ENCODE measurements around the gene HOXB7. TPM values are rescaled to one million over a fixed set of nuclear protein-coding genes. Genes with fewer than 3 reads are reported as not detected.

The HOXB7 gene
- total RNA-seq, 1 experiment from 2014 or later = not detected

DNA sequence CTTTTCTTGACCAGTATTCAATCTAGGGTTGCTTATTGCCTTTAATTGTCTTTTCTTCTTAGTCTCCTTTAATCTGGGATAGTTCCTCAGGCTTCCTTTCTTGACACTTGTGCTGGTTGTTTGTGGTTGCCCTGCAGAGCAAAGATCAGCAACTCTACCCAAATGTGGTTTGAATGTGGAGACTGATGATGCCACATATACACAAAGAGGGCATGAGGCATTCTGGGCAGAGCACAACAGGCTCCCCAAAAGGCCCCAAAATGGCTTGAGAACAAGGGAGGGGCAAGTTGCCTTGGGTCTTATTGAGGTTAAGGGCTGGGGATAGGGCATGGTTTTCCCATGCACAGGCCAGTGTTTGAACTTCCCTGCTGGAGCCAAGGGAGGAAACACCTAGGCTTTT lies 45.1 kb upstream of the HOXB7 start:
- Histone ChIP-seq H2BK5ac (ENCODE audit: insufficient read length, low read length) (no peak overlapping the region), H2BK120ac (ENCODE audit: low read depth, low read length, poor library complexity, severe bottlenecking) (no peak overlapping the region), H2AFZ (ENCODE audit: low read length) (no peak overlapping the region), H3K14ac (ENCODE audit: insufficient read depth, low read length) (no peak overlapping the region), H3K27me3 (ENCODE audit: insufficient read depth, low read length) (no peaks in the 10 kb centered on the region; the same call in 1 of the 2 replicates), H3K18ac (ENCODE audit: insufficient read length, low read depth, low read length) (no peak overlapping the region), H3K9me3 (ENCODE audit: control insufficient read depth, low read depth, low read length) (no peaks in the 10 kb centered on the region), H3K4me1 (ENCODE audit: insufficient read depth, low read length) (no peaks in the 10 kb centered on the region), H4K91ac (ENCODE audit: insufficient read length, low read depth, low read length) (no peak overlapping the region), H4K5ac (ENCODE audit: insufficient read length, low read depth, low read length) (no peak overlapping the region), H3K79me1 (ENCODE audit: insufficient read depth, low read depth, low read length, poor library complexity, severe bottlenecking) (no peaks in the 10 kb centered on the region), H3K4ac (ENCODE audit: low read depth, low read length) (no peak overlapping the region), H4K8ac (replicated peaks; ENCODE audit: insufficient read length, low read depth, low read length) (no peak overlapping the region), H3K27ac (ENCODE audit: insufficient read length, low read depth, low read length) (no peak overlapping the region), H2BK20ac (ENCODE audit: low read depth, low read length, poor library complexity, severe bottlenecking) (no peak overlapping the region), H2BK12ac (ENCODE audit: insufficient read length, low read depth, low read length) (no peak overlapping the region), H3K23ac (ENCODE audit: insufficient read length, low read depth, low read length) (no peak overlapping the region), H3T11ph (ENCODE audit: low read length) (no peak overlapping the region), H3K79me2 (ENCODE audit: insufficient read depth, low read length) (no peaks in the 10 kb centered on the region), H2AK5ac (ENCODE audit: insufficient read length, low read length) (no peak overlapping the region), H3K4me2 (ENCODE audit: insufficient read depth, insufficient read length, low read length) (no peak overlapping the region), H3K23me2 (ENCODE audit: insufficient read length, low read depth, low read length, poor library complexity, severe bottlenecking) (no peaks in the 10 kb centered on the region), H2BK15ac (ENCODE audit: low read depth, low read length) (no peak overlapping the region), H3K56ac (ENCODE audit: insufficient read length, low read depth, low read length) (no peak overlapping the region), H3K9ac (ENCODE audit: extremely low read depth, insufficient read length, low read length) (no peak overlapping the region), H4K20me1 (ENCODE audit: control insufficient read depth, insufficient read depth, insufficient read length) (no peaks in the 10 kb centered on the region)
- DNase-seq = no peak
- H3K4me1 Mint-ChIP-seq = no peaks in the 10 kb centered on the region
- no peaks in the 10 kb centered on the region for H3K36me3 Mint-ChIP-seq (ENCODE audit: insufficient read depth in 1 of 3, low read depth in 3 of 3)
- H3K9me3 Mint-ChIP-seq = peaks cover 4 to 10% of the 10 kb centered on the region in 2 experiments
- no peak for TF ChIP-seq CTCF (conservative IDR thresholded peaks at IDR 0.05)
- no peak overlapping the region for H3K27ac Mint-ChIP-seq
- no peak overlapping the region; a peak in 1 of 5 replicates for H3K4me3 Mint-ChIP-seq
- H3K27me3 Mint-ChIP-seq (ENCODE audit: low read depth) = peaks cover 89% of the 10 kb centered on the region

Measured in H9 (cell line).